ENCODE data around the gene TMEM8B.

The TMEM8B gene

DNA sequence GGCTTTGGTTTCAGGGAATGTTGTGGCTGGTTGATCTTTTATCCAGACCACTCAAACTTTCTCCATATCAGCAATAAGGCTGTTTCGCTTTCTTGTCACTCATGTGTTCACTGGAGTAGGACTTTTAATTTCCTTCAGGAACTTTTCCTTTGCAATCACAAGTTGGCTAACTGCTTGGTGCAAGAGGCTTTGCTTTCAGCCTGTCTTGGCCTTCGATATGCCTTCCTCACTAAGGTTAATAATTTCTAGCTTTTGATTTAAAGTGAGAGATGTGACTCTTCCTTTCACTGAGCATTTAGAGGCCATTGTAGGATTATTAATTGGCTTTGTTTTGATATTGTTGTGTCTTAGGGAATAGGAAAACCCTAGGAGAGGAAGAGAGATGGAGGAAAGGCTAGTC lies 70.0 kb downstream of the TMEM8B start:
- no peaks in the 10 kb centered on the region for H4K20me1 ChIP-seq (ENCODE audit: control insufficient read depth, insufficient read depth, low read depth, low read length)
- H3K4me3 ChIP-seq (ENCODE audit: low read length): no peak overlapping the region
- H3K79me2 ChIP-seq (ENCODE audit: control insufficient read depth, low read length): no peaks in the 10 kb centered on the region
- no peaks in the 10 kb centered on the region for H3K9me2 ChIP-seq (replicated peaks; ENCODE audit: control insufficient read depth, low read length)
- no peak overlapping the region for H3K27ac ChIP-seq (ENCODE audit: low read depth, low read length)
- H3K27me3 ChIP-seq (ENCODE audit: control insufficient read depth, low read length): no peaks in the 10 kb centered on the region
- no peak overlapping the region for H3K4me2 ChIP-seq (ENCODE audit: low read length)
- no peaks in the 10 kb centered on the region for H3F3A ChIP-seq (ENCODE audit: control insufficient read depth, insufficient read depth)
- H3K4me1 ChIP-seq (ENCODE audit: control insufficient read depth, low read length): peaks cover 31% of the 10 kb centered on the region
- TF ChIP-seq, protein P1, sequence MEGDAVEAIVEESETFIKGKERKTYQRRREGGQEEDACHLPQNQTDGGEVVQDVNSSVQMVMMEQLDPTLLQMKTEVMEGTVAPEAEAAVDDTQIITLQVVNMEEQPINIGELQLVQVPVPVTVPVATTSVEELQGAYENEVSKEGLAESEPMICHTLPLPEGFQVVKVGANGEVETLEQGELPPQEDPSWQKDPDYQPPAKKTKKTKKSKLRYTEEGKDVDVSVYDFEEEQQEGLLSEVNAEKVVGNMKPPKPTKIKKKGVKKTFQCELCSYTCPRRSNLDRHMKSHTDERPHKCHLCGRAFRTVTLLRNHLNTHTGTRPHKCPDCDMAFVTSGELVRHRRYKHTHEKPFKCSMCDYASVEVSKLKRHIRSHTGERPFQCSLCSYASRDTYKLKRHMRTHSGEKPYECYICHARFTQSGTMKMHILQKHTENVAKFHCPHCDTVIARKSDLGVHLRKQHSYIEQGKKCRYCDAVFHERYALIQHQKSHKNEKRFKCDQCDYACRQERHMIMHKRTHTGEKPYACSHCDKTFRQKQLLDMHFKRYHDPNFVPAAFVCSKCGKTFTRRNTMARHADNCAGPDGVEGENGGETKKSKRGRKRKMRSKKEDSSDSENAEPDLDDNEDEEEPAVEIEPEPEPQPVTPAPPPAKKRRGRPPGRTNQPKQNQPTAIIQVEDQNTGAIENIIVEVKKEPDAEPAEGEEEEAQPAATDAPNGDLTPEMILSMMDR (IDR thresholded peaks at IDR 0.05; ENCODE audit: low read depth, low read length, poor library complexity, severe bottlenecking): no peak
- TF ChIP-seq EZH2phosphoT487 (IDR thresholded peaks at IDR 0.05; ENCODE audit: borderline replicate concordance, low read length): no peak
- H3K36me3 ChIP-seq (ENCODE audit: control insufficient read depth, low read length): no peaks in the 10 kb centered on the region
- H3K9me3 ChIP-seq (ENCODE audit: control insufficient read depth, insufficient read depth, low read length): no peaks in the 10 kb centered on the region

DNA sequence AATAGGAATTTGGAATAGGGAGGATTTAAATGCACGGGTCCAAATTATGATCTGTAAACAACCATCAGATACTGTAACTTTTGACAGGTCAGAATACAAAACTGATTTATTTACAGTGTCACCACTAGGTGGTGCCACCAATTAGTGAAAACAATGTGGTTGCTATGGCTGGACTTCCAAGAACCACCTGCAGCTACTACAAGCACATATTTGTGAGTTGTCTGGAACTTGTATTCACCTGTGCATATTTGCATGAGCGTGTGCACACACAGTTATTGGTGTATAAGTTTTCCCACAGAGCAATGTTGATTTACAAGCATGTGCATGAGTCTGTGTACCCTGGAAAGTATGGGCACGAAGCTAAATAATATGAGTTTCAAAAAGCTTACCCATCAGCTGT lies 74.0 kb downstream of the TMEM8B start:
- Histone ChIP-seq H3K27me3 (ENCODE audit: control insufficient read depth, low read length) (peaks cover 21% of the 10 kb centered on the region), H3K4me3 (ENCODE audit: low read length) (no peak overlapping the region), H3K36me3 (ENCODE audit: control insufficient read depth, low read length) (no peaks in the 10 kb centered on the region), H3K4me1 (ENCODE audit: control insufficient read depth, low read length) (peaks cover 15% of the 10 kb centered on the region), H3K4me2 (ENCODE audit: low read length) (no peak overlapping the region), H3K27ac (ENCODE audit: low read depth, low read length) (no peak overlapping the region), H3K9me2 (replicated peaks; ENCODE audit: control insufficient read depth, low read length) (no peaks in the 10 kb centered on the region), H4K20me1 (ENCODE audit: control insufficient read depth, insufficient read depth, low read depth, low read length) (no peaks in the 10 kb centered on the region), H3K9me3 (ENCODE audit: control insufficient read depth, insufficient read depth, low read length) (no peaks in the 10 kb centered on the region), H3K79me2 (ENCODE audit: control insufficient read depth, low read length) (no peaks in the 10 kb centered on the region), H3F3A (ENCODE audit: control insufficient read depth, insufficient read depth) (no peaks in the 10 kb centered on the region)
- TF ChIP-seq EZH2phosphoT487 (IDR thresholded peaks at IDR 0.05; ENCODE audit: borderline replicate concordance, low read length): no peak
- TF ChIP-seq, protein P1 (IDR thresholded peaks at IDR 0.05; ENCODE audit: low read depth, low read length, poor library complexity, severe bottlenecking): peak; percentile 85

DNA sequence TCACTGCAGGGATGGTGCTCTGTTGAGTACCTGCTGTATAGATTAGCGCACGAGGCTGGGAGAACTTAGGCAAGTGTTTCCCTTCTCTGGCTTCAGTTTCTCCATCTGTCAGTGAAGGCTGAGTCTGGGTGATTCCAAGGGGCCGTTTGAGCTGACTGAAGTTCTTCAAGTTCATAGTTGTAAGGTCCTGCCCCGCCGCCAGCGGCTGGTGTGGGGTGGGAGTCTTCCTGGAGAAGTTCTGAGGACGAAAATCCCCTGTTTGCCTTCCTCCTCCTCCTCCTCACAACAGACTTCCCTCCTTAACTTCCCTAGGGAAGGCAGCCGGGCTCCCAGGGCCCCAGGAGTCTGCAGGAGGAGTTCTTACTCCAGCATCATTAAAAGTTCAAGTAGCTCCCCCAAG lies 75.3 kb downstream of the TMEM8B start:
- H3K4me3 ChIP-seq (ENCODE audit: low read length): no peak overlapping the region
- H3K4me1 ChIP-seq (ENCODE audit: control insufficient read depth, low read length): peaks cover 6% of the 10 kb centered on the region
- H3K4me2 ChIP-seq (ENCODE audit: low read length): no peak overlapping the region
- H3K79me2 ChIP-seq (ENCODE audit: control insufficient read depth, low read length): no peaks in the 10 kb centered on the region
- no peaks in the 10 kb centered on the region for H3F3A ChIP-seq (ENCODE audit: control insufficient read depth, insufficient read depth)
- no peak overlapping the region for H3K27ac ChIP-seq (ENCODE audit: low read depth, low read length)
- H4K20me1 ChIP-seq (ENCODE audit: control insufficient read depth, insufficient read depth, low read depth, low read length): no peaks in the 10 kb centered on the region
- H3K9me3 ChIP-seq (ENCODE audit: control insufficient read depth, insufficient read depth, low read length): no peaks in the 10 kb centered on the region
- H3K27me3 ChIP-seq (ENCODE audit: control insufficient read depth, low read length): peaks cover 21% of the 10 kb centered on the region
- TF ChIP-seq, protein P1 (IDR thresholded peaks at IDR 0.05; ENCODE audit: low read depth, low read length, poor library complexity, severe bottlenecking): no peak
- no peak for TF ChIP-seq EZH2phosphoT487 (IDR thresholded peaks at IDR 0.05; ENCODE audit: borderline replicate concordance, low read length)
- H3K9me2 ChIP-seq (replicated peaks; ENCODE audit: control insufficient read depth, low read length): no peaks in the 10 kb centered on the region
- H3K36me3 ChIP-seq (ENCODE audit: control insufficient read depth, low read length): no peaks in the 10 kb centered on the region

Data from DOHH2 (cell line).